Endodermal cell (in vitro differentiated cells): ENCODE data around the gene PAQR9. TPM values are rescaled to one million over a fixed set of nuclear protein-coding genes. Genes with fewer than 3 reads are reported as not detected.

Source experiments
- DNase-seq: peaks from one replicate; pipeline ENCODE4 v3.0.0-alpha.2; 2017
- H3K27ac ChIP-seq: 2 replicates; pipeline ENCODE4 v1.5.1; 2013; ENCODE audit warnings: mild to moderate bottlenecking, low read depth, low read length, moderate library complexity
- H3K27me3 ChIP-seq: 2 replicates; pipeline ENCODE4 v1.6.1; 2013; ENCODE audit warnings: mild to moderate bottlenecking, low read length, moderate library complexity; ENCODE audit not compliant: insufficient read depth, control insufficient read depth, poor library complexity, severe bottlenecking
- H3K36me3 ChIP-seq: 2 replicates; pipeline ENCODE4 v1.7.0; 2013; ENCODE audit warnings: mild to moderate bottlenecking, low read length, moderate library complexity; ENCODE audit not compliant: control insufficient read depth, insufficient read depth
- H3K4me1 ChIP-seq: one replicate; pipeline ENCODE4 v1.7.0; 2013; ENCODE audit warnings: low read length; ENCODE audit not compliant: control insufficient read depth, insufficient read depth
- H3K4me3 ChIP-seq: 2 replicates; pipeline ENCODE4 v1.5.1; 2013; ENCODE audit warnings: mild to moderate bottlenecking, low read length, moderate library complexity
- H3K9ac ChIP-seq: 2 replicates; pipeline ENCODE4 v1.6.1; 2013; ENCODE audit warnings: mild to moderate bottlenecking, low read length, moderate library complexity; ENCODE audit not compliant: poor library complexity, severe bottlenecking; ENCODE audit errors: extremely low read depth
- H3K9me3 ChIP-seq: 2 replicates; pipeline ENCODE4 v1.6.1; 2013; ENCODE audit warnings: mild to moderate bottlenecking, low read length, moderate library complexity; ENCODE audit not compliant: control insufficient read depth
- H3K27ac Mint-ChIP-seq: 2 replicates; pipeline ENCODE4 v1.8.0; 2020; ENCODE audit warnings: mixed read lengths
- H3K27me3 Mint-ChIP-seq: 2 replicates; pipeline ENCODE4 v1.8.0; 2021; ENCODE audit warnings: mild to moderate bottlenecking, mixed read lengths; ENCODE audit not compliant: insufficient read depth
- H3K36me3 Mint-ChIP-seq: 2 replicates; pipeline ENCODE4 v1.8.0; 2020; ENCODE audit warnings: low read depth, mixed read lengths
- H3K4me1 Mint-ChIP-seq: 2 replicates; pipeline ENCODE4 v1.8.0; 2020; ENCODE audit warnings: mixed read lengths
- H3K4me3 Mint-ChIP-seq: 2 replicates; pipeline ENCODE4 v1.8.0; 2020; ENCODE audit warnings: mild to moderate bottlenecking, moderate library complexity, mixed read lengths
- H3K9me3 Mint-ChIP-seq: 2 replicates; pipeline ENCODE4 v1.8.0; 2020; ENCODE audit warnings: mild to moderate bottlenecking, mixed read lengths
- WGBS, 2 experiments: methylation state at CpG; one replicate each; pipeline versions ENCODE4 v1.1.5 to v1.1.7; 2013; ENCODE audit warnings: missing lambda C conversion rate in 2 of 2, mixed read lengths in 1 of 2; ENCODE audit not compliant: insufficient coverage in 1 of 2, insufficient read length in 1 of 2; 5-methylcytosine and 5-hydroxymethylcytosine counted together
- total RNA-seq, 2 donors: library from RNA; stranded (reverse); fragmentation: NEBNext Ultra II Directional in 1 of 2; extraction: Animal tissue kit (Norgen Biotek cat#: 25700) in 1 of 2; gene quantifications; 2 replicates in 1 of 2; 3 replicates in 1 of 2; pipeline ENCODE4 v1.2.1, GENCODE V29; 2021
- TF ChIP-seq, protein P1 (sequence below): fragments of 200-600 bp; sonication (generic); conservative IDR thresholded peaks from 2 replicates; pipeline ENCODE4 v1.5.0; 2021; ENCODE audit warnings: antibody characterized with exemption, mild to moderate bottlenecking

Gene PAQR9
- total RNA-seq, 2 donors from 2014 or later, result 4.2 to 11.1 TPM

- DNase-seq, result no peak
- TF ChIP-seq, protein P1, sequence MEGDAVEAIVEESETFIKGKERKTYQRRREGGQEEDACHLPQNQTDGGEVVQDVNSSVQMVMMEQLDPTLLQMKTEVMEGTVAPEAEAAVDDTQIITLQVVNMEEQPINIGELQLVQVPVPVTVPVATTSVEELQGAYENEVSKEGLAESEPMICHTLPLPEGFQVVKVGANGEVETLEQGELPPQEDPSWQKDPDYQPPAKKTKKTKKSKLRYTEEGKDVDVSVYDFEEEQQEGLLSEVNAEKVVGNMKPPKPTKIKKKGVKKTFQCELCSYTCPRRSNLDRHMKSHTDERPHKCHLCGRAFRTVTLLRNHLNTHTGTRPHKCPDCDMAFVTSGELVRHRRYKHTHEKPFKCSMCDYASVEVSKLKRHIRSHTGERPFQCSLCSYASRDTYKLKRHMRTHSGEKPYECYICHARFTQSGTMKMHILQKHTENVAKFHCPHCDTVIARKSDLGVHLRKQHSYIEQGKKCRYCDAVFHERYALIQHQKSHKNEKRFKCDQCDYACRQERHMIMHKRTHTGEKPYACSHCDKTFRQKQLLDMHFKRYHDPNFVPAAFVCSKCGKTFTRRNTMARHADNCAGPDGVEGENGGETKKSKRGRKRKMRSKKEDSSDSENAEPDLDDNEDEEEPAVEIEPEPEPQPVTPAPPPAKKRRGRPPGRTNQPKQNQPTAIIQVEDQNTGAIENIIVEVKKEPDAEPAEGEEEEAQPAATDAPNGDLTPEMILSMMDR, result no peak
- no peak overlapping the region for H3K9ac ChIP-seq
- no peaks in the 10 kb centered on the region for H3K4me1 ChIP-seq
- H3K27me3 Mint-ChIP-seq, result peaks cover 56% of the 10 kb centered on the region
- WGBS, 2 experiments, result 89 to 97% methylated on average over 1 of the region's 2 CpGs
- H3K9me3 Mint-ChIP-seq, result peaks cover 7% of the 10 kb centered on the region
- no peak overlapping the region for H3K27ac ChIP-seq
- no peaks in the 10 kb centered on the region for H3K36me3 ChIP-seq
- H3K27ac Mint-ChIP-seq, result no peak overlapping the region
- H3K4me3 ChIP-seq, result no peak overlapping the region
- H3K9me3 ChIP-seq, result no peaks in the 10 kb centered on the region
- H3K4me3 Mint-ChIP-seq, result peak overlapping the region; percentile 75
- peaks cover 22% of the 10 kb centered on the region for H3K27me3 ChIP-seq
- peaks cover 32% of the 10 kb centered on the region for H3K4me1 Mint-ChIP-seq
- H3K36me3 Mint-ChIP-seq, result peaks cover 5% of the 10 kb centered on the region
Measured at GRCh38 chr3:142961539-142961938, 1.9 kb downstream of the PAQR9 start.

GRCh38 chr3:142960322-142960850, 3.1 kb downstream of the PAQR9 start:
- H3K27me3 Mint-ChIP-seq, result peaks cover 54% of the 10 kb centered on the region
- H3K4me3 ChIP-seq, result no peak overlapping the region
- H3K27ac ChIP-seq, result no peak overlapping the region
- 97% methylated on average over 1 of the region's 1 CpG; no CpG with 5 or more reads in 1 of the 2 experiments for WGBS, 2 experiments
- peaks cover 32% of the 10 kb centered on the region for H3K4me1 Mint-ChIP-seq
- H3K27me3 ChIP-seq, result peaks cover 22% of the 10 kb centered on the region
- peaks cover 5% of the 10 kb centered on the region for H3K36me3 Mint-ChIP-seq
- no peaks in the 10 kb centered on the region for H3K36me3 ChIP-seq
- no peak overlapping the region for H3K27ac Mint-ChIP-seq
- H3K4me3 Mint-ChIP-seq, result no peak overlapping the region
- H3K9me3 ChIP-seq, result no peaks in the 10 kb centered on the region
- TF ChIP-seq, protein P1, result no peak
- H3K9me3 Mint-ChIP-seq, result peaks cover 7% of the 10 kb centered on the region
- no peaks in the 10 kb centered on the region for H3K4me1 ChIP-seq
- no peak for DNase-seq
- no peak overlapping the region for H3K9ac ChIP-seq

DNA sequence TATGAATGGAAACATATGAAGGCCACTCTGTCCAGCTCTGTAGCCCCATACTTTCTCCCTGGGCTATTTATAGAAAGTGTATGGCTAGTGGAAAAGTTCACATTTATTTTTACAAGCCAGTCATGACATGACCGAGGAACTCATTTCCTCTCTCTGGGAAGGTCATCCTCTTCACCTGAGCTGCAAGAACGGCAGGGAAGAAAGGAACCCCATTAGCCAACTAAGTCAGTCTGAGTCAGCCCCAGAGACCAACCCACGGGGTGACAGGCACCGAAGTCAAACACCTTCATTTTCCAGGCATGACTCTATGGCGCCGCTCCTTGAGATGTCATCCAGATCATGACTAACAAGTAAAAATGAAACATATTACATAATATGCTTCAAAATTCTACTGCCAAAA, 4.8 kb downstream of the PAQR9 start:
- TF ChIP-seq, protein P1, result no peak
- peaks cover 5% of the 10 kb centered on the region for H3K36me3 Mint-ChIP-seq

More for the DNA sequence above, 4.8 kb downstream of the PAQR9 start:
- H3K4me3 Mint-ChIP-seq, result no peak overlapping the region
- Histone ChIP-seq H3K36me3 (no peaks in the 10 kb centered on the region), H3K9ac (no peak overlapping the region), H3K4me3 (no peak overlapping the region), H3K27me3 (peaks cover 9% of the 10 kb centered on the region), H3K9me3 (no peaks in the 10 kb centered on the region), H3K4me1 (no peaks in the 10 kb centered on the region), H3K27ac (no peak overlapping the region)
- H3K27me3 Mint-ChIP-seq, result peaks cover 42% of the 10 kb centered on the region
- H3K27ac Mint-ChIP-seq, result no peak overlapping the region
- peaks cover 28% of the 10 kb centered on the region for H3K4me1 Mint-ChIP-seq
- 89 to 92% methylated on average over 4 to 6 of the region's 6 CpGs for WGBS, 2 experiments
- H3K9me3 Mint-ChIP-seq, result peaks cover 7% of the 10 kb centered on the region
- DNase-seq, result no peak
